Anterior cingulate cortex (tissue), 58 donors: ENCODE measurements around the gene TNFRSF1A.
"Not testable (repeated sequence)": the region's sequence is repeated elsewhere in the genome, so short reads cannot be mapped to it uniquely, and the experiment has no call there.

Source experiments
- DNase-seq, 58 donors: peaks; one replicate each; lab custom pipeline; 2025; lab: John Stamatoyannopoulos, UW

TNFRSF1A gene

GRCh38 chr12:6312529-6313325 lies 29.1 kb downstream of the TNFRSF1A start:
- no peak for DNase-seq

DNA sequence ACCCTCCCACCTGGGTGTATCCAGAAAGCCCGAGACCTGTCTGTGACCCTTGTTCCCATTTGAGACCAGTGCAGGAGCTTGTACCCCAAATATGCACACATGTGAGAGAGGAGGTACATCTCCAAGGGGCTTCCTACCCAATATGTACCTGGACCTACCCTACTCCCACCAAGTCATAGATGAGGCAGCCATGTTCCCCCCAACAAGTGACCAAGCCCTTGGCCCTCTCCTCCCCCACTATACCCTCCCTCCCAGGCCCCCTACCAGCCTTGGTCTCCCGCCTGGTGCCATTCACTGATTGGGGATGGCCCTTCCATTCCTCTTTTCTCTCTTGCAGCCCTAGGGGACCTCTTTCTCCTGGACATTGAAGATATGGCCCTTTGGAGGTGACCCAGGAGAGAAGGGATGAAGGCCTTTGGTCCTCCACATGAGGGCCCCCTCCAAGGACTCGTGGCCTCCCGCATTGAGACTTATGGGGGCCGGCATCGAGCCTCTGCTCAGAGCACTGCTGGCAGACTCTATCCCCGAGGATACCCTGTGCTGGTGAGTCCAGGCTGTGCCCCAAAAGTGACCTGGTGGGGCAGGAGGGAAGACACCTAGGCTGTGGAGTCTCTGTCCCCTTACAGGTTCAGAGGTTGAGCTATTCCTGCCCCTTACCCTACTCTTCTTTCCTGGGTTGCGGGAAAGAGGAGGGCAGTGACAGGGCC lies 29.9 kb downstream of the TNFRSF1A start:
- DNase-seq, result no peak

DNA sequence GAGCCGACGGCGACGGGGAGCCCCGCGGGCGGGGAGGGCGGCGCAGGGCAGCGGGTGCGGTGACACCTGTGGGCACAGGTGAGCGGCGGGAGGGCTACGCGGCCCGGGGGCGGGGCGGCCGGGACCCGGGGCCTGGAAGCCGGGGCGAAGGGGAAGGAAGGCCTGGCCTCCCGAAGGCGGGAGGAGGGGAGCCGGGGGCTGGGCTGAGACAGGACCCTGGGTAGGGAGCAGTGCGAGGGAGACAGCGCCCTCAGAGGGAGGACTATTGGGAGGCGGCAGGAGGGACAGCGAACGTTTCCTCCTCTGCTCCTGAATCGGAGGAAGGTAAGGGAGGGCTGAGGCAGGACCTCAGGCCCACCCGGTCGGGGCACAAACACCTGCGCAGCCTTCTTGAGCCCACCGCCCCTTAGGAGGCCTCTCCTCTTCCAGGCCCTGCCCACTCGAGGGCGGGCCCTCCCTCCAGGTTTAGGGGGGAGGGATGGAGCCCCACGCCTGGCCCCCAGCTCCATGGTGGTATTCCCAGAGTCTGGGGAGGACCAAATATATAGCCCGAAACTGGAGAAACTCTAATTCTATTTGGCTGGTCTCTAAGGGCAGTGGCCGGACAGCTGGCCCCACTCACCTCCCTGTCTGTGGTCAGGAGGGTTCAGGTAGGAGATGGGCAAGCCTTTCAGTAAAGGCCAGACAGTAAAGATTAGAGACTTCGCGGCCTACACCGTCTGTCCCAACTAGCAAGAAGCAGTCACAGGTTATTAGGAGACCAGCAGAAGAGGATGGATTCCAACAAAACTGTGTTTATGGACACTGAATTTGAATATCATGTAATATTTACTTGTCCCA lies 30.9 kb downstream of the TNFRSF1A start:
- DNase-seq, result no peak

DNA sequence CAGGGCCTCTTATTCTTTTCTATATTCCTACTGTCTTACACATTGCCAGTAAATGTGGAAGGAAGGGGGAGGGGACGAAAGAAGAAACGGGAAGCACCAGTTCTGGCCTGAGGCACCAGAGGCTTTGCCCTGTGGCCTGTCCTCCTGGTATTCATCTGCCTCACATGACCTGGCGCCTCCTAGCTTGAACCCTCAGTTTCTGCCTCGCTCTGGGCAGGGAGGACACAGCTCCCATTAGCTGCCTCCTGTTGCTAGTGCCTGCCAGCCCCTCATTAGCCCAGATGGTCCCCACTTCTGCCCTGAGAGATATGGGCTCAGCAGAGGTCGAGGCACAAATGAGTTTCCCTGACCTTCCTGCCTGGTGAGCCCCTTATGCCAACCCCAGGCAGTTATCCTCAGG lies 34.3 kb downstream of the TNFRSF1A start:
- DNase-seq, result peak in 6 of 58 donors; percentile 9 to 13 (median 10)

- no peak for DNase-seq
These were observed 35.2 kb downstream of the TNFRSF1A start for GRCh38 chr12:6306599-6307220.

DNA sequence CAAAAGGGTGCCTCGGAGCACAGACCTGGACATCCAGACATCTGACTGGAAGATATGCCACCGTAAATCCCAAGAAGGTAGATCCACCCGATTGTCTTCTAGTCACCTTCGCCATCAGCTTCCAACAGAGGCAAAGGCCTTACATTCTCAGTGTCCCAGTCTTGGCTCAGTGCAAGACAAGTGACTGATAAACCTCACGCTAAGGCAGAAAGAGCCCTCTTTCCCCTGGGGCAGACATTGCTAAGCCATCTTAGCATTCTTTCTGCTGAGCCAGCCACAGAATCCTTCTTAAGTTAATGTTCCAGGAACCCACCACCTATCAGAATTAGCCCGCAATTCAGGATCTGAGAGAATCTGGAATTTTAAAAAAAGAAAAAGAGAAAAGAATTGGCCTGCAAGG lies 35.7 kb downstream of the TNFRSF1A start:
- no peak for DNase-seq

GRCh38 chr12:6303071-6303470 lies 38.8 kb downstream of the TNFRSF1A start:
- DNase-seq, result no peak

- DNase-seq, result no peak
These were observed 39.3 kb downstream of the TNFRSF1A start for GRCh38 chr12:6302621-6303020.

DNA sequence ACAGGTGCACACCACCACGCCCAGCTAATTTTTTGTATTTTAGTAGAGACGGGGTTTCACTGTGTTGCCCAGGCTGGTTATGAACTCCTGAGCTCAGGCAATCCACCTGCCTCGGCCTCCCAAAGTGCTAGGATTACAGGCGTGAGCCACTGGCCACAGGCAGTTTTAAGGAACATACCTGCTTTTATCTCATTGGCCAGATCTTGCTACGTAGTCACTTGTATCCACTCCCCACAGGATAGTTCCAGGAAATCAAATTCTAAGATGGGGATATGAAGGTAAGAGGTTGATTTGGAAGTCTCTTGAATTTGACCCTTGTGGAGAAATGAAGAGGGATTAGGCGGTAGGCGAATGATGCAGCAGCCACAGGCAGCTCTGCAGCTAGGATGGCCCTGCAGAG lies 40.2 kb downstream of the TNFRSF1A start:
- no peak for DNase-seq

GRCh38 chr12:6297170-6297569 lies 44.7 kb downstream of the TNFRSF1A start:
- DNase-seq, result no peak

DNA sequence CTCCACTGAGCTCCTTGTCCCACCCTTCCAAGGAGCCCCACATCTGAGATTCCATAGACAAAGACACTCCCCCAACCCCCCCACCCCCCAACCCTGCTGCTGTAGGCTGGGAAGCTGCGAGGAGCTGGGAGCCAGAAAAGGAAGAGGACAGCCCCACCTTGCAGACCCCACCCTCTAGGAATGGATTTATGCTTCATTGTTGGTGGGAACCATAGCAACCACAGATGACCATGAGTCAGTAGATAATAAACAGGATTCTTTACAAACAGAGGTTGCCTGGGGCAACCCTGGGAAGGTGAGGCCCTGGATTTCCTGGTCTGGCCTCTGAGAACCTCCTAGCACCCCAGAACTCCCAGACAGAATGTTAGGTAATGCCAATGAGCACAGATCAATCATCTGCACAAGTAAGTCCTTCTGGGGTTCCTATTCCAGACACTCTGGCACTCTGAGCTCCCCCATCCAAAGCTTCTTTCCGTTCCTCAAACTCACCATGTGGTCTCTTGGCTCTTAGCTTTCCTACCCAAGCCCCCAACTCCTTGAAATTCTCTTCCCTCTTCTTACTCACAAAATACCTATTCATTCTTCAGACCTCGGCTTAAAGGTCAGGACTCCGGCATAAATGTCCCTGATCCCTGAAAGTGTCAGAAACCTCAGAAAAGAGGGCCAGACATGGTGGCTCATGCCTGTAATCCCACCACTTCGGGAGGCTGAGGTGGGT lies 46.6 kb downstream of the TNFRSF1A start:
- DNase-seq, result no peak

DNA sequence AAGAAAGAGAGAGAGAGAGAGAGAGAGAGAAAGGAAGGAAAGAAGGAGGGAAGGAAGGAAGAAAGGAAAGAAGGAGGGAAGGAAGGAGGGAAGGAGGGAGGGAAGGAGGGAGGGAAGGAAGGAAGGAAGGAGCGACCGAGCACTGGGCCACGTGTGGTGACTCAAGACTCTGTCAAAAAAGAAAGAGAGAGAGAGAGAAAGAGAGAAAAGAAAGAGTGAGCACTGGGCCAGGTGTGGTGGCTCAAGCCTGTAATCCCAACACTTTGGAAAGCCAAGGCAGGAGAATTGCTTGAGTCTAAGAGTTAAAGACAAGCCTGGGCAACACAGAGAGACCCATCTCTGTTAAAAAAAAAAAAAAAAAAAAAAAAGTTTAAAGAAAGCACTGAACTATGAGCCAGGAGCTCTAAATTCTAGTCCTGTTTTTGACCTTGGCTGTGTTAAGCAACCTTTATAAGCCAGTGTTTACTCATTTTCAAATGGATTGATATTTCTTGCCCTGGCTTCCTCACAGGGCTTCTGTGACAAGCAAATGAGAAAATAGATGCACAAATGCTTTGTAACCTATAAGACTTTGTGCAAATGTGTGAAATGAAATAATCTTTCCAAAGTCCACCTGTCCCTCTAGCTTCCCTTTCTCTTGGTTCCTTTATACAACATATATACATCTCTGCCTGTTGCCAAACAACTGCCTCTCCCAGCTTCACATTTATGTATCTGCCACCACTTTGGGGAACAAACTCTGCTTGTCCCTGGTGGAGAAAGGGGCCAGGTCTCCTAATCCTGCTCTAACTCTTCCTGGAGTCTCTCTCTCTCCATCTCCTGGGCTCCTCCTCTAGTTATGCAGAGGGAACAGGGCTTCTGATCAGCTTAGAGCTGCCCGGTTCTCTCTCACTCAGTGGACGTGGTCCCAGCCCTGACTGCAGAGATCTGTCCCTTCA lies 47.5 kb downstream of the TNFRSF1A start:
- DNase-seq, result no peak

- DNase-seq, result no peak
These were observed 49.3 kb downstream of the TNFRSF1A start for GRCh38 chr12:6292606-6293005.

GRCh38 chr12:6289906-6290305 lies 52.0 kb downstream of the TNFRSF1A start:
- not testable (repeated sequence) for DNase-seq

GRCh38 chr12:6289081-6289480 lies 52.8 kb downstream of the TNFRSF1A start:
- not testable (repeated sequence) for DNase-seq

DNA sequence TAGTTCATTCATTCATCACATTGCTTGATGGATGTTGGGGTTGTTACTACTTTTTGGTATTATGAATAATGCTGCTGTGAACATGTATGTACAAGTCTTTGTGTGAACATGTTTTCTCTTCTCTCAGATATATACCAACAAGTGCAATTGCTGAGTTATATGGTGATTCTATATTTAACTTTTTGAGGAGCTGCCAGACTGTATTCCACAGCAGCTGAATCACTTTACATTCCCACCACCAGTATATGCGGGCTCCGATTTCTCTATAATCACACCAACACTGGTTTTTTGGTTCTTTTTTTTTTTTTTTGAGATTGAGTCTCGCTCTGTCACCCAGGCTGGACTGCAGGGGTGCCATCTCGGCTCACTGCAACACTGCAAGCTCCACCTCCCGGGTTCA lies 53.6 kb downstream of the TNFRSF1A start:
- no peak for DNase-seq

- no peak for DNase-seq
These were observed 56.2 kb downstream of the TNFRSF1A start for GRCh38 chr12:6285532-6286306.

GRCh38 chr12:6285063-6285477 lies 56.8 kb downstream of the TNFRSF1A start:
- DNase-seq, result peak in 43 of 58 donors; percentile 4 to 66 (median 25)
